ENCODE results near the gene CD300LF.

Gene CD300LF

GRCh38 chr17:74654742-74655141 is 58.0 kb downstream of the CD300LF start:
- no peak overlapping the region for H3K4me3 ChIP-seq (ENCODE audit: low read length)
- H3K4me1 ChIP-seq (ENCODE audit: insufficient read depth, low read length) = no peaks in the 10 kb centered on the region
- no peaks in the 10 kb centered on the region for H3K9me3 ChIP-seq (ENCODE audit: insufficient read depth, low read depth, low read length)
- no peak overlapping the region for H3K27ac ChIP-seq (ENCODE audit: low read depth, low read length)
- 64% methylated on average over 5 of the region's 5 CpGs for WGBS
- H3K27me3 ChIP-seq (ENCODE audit: insufficient read depth, low read length) = peaks cover 32% of the 10 kb centered on the region
- H3K9ac ChIP-seq (ENCODE audit: low read depth, low read length) = no peak overlapping the region
- no peaks in the 10 kb centered on the region for H3K36me3 ChIP-seq (ENCODE audit: insufficient read depth, low read length)

GRCh38 chr17:74652020-74652419 is 60.7 kb downstream of the CD300LF start:
- no peaks in the 10 kb centered on the region for H3K9me3 ChIP-seq (ENCODE audit: insufficient read depth, low read depth, low read length)
- no peak overlapping the region for H3K4me3 ChIP-seq (ENCODE audit: low read length)
- no peaks in the 10 kb centered on the region for H3K36me3 ChIP-seq (ENCODE audit: insufficient read depth, low read length)
- WGBS = 86% methylated on average over 3 of the region's 3 CpGs
- H3K27me3 ChIP-seq (ENCODE audit: insufficient read depth, low read length) = peaks cover 32% of the 10 kb centered on the region
- H3K4me1 ChIP-seq (ENCODE audit: insufficient read depth, low read length) = no peaks in the 10 kb centered on the region
- no peak overlapping the region for H3K9ac ChIP-seq (ENCODE audit: low read depth, low read length)
- no peak overlapping the region for H3K27ac ChIP-seq (ENCODE audit: low read depth, low read length)

- Histone ChIP-seq H3K9ac (ENCODE audit: low read depth, low read length) (no peak overlapping the region), H3K4me3 (ENCODE audit: low read length) (no peak overlapping the region), H3K36me3 (ENCODE audit: insufficient read depth, low read length) (no peaks in the 10 kb centered on the region), H3K4me1 (ENCODE audit: insufficient read depth, low read length) (no peaks in the 10 kb centered on the region), H3K27me3 (ENCODE audit: insufficient read depth, low read length) (peaks cover 32% of the 10 kb centered on the region), H3K27ac (ENCODE audit: low read depth, low read length) (no peak overlapping the region), H3K9me3 (ENCODE audit: insufficient read depth, low read depth, low read length) (no peaks in the 10 kb centered on the region)
- WGBS = 88% methylated on average over 6 of the region's 6 CpGs
These were observed 62.8 kb downstream of the CD300LF start for GRCh38 chr17:74649909-74650308.

GRCh38 chr17:74647871-74648672 is 64.7 kb downstream of the CD300LF start:
- Histone ChIP-seq H3K4me3 (ENCODE audit: low read length) (no peak overlapping the region), H3K4me1 (ENCODE audit: insufficient read depth, low read length) (no peaks in the 10 kb centered on the region), H3K36me3 (ENCODE audit: insufficient read depth, low read length) (no peaks in the 10 kb centered on the region), H3K9me3 (ENCODE audit: insufficient read depth, low read depth, low read length) (no peaks in the 10 kb centered on the region), H3K9ac (ENCODE audit: low read depth, low read length) (no peak overlapping the region), H3K27ac (ENCODE audit: low read depth, low read length) (no peak overlapping the region), H3K27me3 (ENCODE audit: insufficient read depth, low read length) (peaks cover 22% of the 10 kb centered on the region; the same call in 1 of the 2 replicates)
- 80% methylated on average over 9 of the region's 9 CpGs for WGBS

GRCh38 chr17:74646231-74646630 is 66.5 kb downstream of the CD300LF start:
- 69% methylated on average over 3 of the region's 3 CpGs for WGBS
- H3K27me3 ChIP-seq (ENCODE audit: insufficient read depth, low read length) = peaks cover 9% of the 10 kb centered on the region; the same call in 1 of the 2 replicates
- H3K9me3 ChIP-seq (ENCODE audit: insufficient read depth, low read depth, low read length) = no peaks in the 10 kb centered on the region
- H3K27ac ChIP-seq (ENCODE audit: low read depth, low read length) = no peak overlapping the region
- no peak overlapping the region for H3K4me3 ChIP-seq (ENCODE audit: low read length)
- H3K4me1 ChIP-seq (ENCODE audit: insufficient read depth, low read length) = 0 out of 2 replicates have a peak, but pooled peaks cover 2% of the 10 kb centered on the region
- H3K9ac ChIP-seq (ENCODE audit: low read depth, low read length) = no peak overlapping the region
- no peaks in the 10 kb centered on the region for H3K36me3 ChIP-seq (ENCODE audit: insufficient read depth, low read length)

- Histone ChIP-seq H3K9ac (ENCODE audit: low read depth, low read length) (no peak overlapping the region), H3K9me3 (ENCODE audit: insufficient read depth, low read depth, low read length) (no peaks in the 10 kb centered on the region), H3K27me3 (ENCODE audit: insufficient read depth, low read length) (peaks cover 3% of the 10 kb centered on the region; the same call in 1 of the 2 replicates), H3K36me3 (ENCODE audit: insufficient read depth, low read length) (no peaks in the 10 kb centered on the region), H3K27ac (ENCODE audit: low read depth, low read length) (no peak overlapping the region), H3K4me1 (ENCODE audit: insufficient read depth, low read length) (0 out of 2 replicates have a peak, but pooled peaks cover 2% of the 10 kb centered on the region), H3K4me3 (ENCODE audit: low read length) (no peak overlapping the region)
- 78% methylated on average over 2 of the region's 2 CpGs for WGBS
These were observed 67.7 kb downstream of the CD300LF start for GRCh38 chr17:74645010-74645409.

GRCh38 chr17:74644419-74644818 is 68.3 kb downstream of the CD300LF start:
- no peak overlapping the region for H3K4me3 ChIP-seq (ENCODE audit: low read length)
- H3K4me1 ChIP-seq (ENCODE audit: insufficient read depth, low read length) = 0 out of 2 replicates have a peak, but pooled peaks cover 2% of the 10 kb centered on the region
- no peak overlapping the region for H3K9ac ChIP-seq (ENCODE audit: low read depth, low read length)
- H3K27ac ChIP-seq (ENCODE audit: low read depth, low read length) = no peak overlapping the region
- no peaks in the 10 kb centered on the region for H3K36me3 ChIP-seq (ENCODE audit: insufficient read depth, low read length)
- 89% methylated on average over 2 of the region's 2 CpGs for whole genome bisulfite sequencing
- no peaks in the 10 kb centered on the region for H3K9me3 ChIP-seq (ENCODE audit: insufficient read depth, low read depth, low read length)
- no peaks in the 10 kb centered on the region for H3K27me3 ChIP-seq (ENCODE audit: insufficient read depth, low read length)

Data from HUES64 (cell line).